Ammon's horn (tissue), 1 donor: Measurements from ENCODE around the gene FRMD4B.

Experiments
- DNase-seq: peaks from one replicate; pipeline ENCODE4 v3.0.0-alpha.2; 2016; ENCODE audit warnings: low spot score

FRMD4B gene

GRCh38 chr3:69364354-69364753, 21.5 kb downstream of the FRMD4B start:
- DNase-seq: no peak

- no peak for DNase-seq
Measured at GRCh38 chr3:69360690-69361089, 25.2 kb downstream of the FRMD4B start.

- DNase-seq: no peak
Measured at GRCh38 chr3:69359916-69360315, 26.0 kb downstream of the FRMD4B start.

GRCh38 chr3:69359339-69359893, 26.5 kb downstream of the FRMD4B start:
- no peak for DNase-seq

GRCh38 chr3:69357196-69357595, 28.7 kb downstream of the FRMD4B start:
- DNase-seq: no peak

GRCh38 chr3:69354948-69355347, 30.9 kb downstream of the FRMD4B start:
- peak; percentile 65 for DNase-seq

- DNase-seq: no peak
Measured at GRCh38 chr3:69353503-69353902, 32.4 kb downstream of the FRMD4B start.

GRCh38 chr3:69353088-69353478, 32.8 kb downstream of the FRMD4B start:
- no peak for DNase-seq

GRCh38 chr3:69352305-69353087, 33.4 kb downstream of the FRMD4B start:
- no peak for DNase-seq

GRCh38 chr3:69343875-69344274, 42.0 kb downstream of the FRMD4B start:
- DNase-seq: no peak

GRCh38 chr3:69342074-69342473, 43.8 kb downstream of the FRMD4B start:
- DNase-seq: no peak

- DNase-seq: peak; percentile 69
Measured at GRCh38 chr3:69339760-69340159, 46.1 kb downstream of the FRMD4B start.

GRCh38 chr3:69338911-69339310, 47.0 kb downstream of the FRMD4B start:
- no peak for DNase-seq

GRCh38 chr3:69332934-69333333, 53.0 kb downstream of the FRMD4B start:
- DNase-seq: no peak

- DNase-seq: peak; percentile 63
Measured at GRCh38 chr3:69330891-69331400, 54.9 kb downstream of the FRMD4B start.

GRCh38 chr3:69329892-69330291, 56.0 kb downstream of the FRMD4B start:
- DNase-seq: no peak

GRCh38 chr3:69328963-69329302, 57.0 kb downstream of the FRMD4B start:
- DNase-seq: no peak

- no peak for DNase-seq
Measured at GRCh38 chr3:69328103-69328962, 57.6 kb downstream of the FRMD4B start.

GRCh38 chr3:69326855-69327300, 59.0 kb downstream of the FRMD4B start:
- no peak for DNase-seq

GRCh38 chr3:69325151-69325550, 60.7 kb downstream of the FRMD4B start:
- no peak for DNase-seq

GRCh38 chr3:69324362-69325025, 61.4 kb downstream of the FRMD4B start:
- DNase-seq: peak; percentile 57

GRCh38 chr3:69323941-69324340, 61.9 kb downstream of the FRMD4B start:
- DNase-seq: no peak
